Medulla oblongata (tissue), 1 donor: ENCODE data around the gene FLT3.
"Not testable (repeated sequence)": the region's sequence is repeated elsewhere in the genome, so short reads cannot be mapped to it uniquely, and the experiment has no call there.

Source experiments
- DNase-seq: peaks from one replicate; pipeline ENCODE4 v3.0.0-alpha.2; 2015; ENCODE audit errors: extremely low spot score

The FLT3 gene

GRCh38 chr13:28044608-28045007, 55.8 kb downstream of the FLT3 start:
- DNase-seq = no peak

- no peak for DNase-seq
Observed at GRCh38 chr13:28043224-28043623, 57.2 kb downstream of the FLT3 start.

- no peak for DNase-seq
Observed at GRCh38 chr13:28041501-28041900, 58.9 kb downstream of the FLT3 start.

GRCh38 chr13:28041031-28041461, 59.3 kb downstream of the FLT3 start:
- peak; percentile 30 for DNase-seq

- no peak for DNase-seq
Observed at GRCh38 chr13:28037399-28037798, 63.0 kb downstream of the FLT3 start.

GRCh38 chr13:28035146-28035782, 65.1 kb downstream of the FLT3 start:
- no peak for DNase-seq

GRCh38 chr13:28033894-28034655, 66.3 kb downstream of the FLT3 start:
- DNase-seq = no peak

- not testable (repeated sequence) for DNase-seq
Observed at GRCh38 chr13:28032438-28032837, 67.9 kb downstream of the FLT3 start.

- no peak for DNase-seq
Observed at GRCh38 chr13:28031896-28032288, 68.5 kb downstream of the FLT3 start.

- peak; percentile 79 for DNase-seq
Observed at GRCh38 chr13:28031220-28031895, 69.0 kb downstream of the FLT3 start.

GRCh38 chr13:28027607-28028364, 72.6 kb downstream of the FLT3 start:
- no peak for DNase-seq

- DNase-seq = no peak
Observed at GRCh38 chr13:28027071-28027470, 73.3 kb downstream of the FLT3 start.

- DNase-seq = no peak
Observed at GRCh38 chr13:28026508-28026907, 73.9 kb downstream of the FLT3 start.

GRCh38 chr13:28022848-28023518, 77.4 kb downstream of the FLT3 start:
- DNase-seq = no peak

GRCh38 chr13:28014301-28014700, 86.1 kb downstream of the FLT3 start:
- DNase-seq = no peak

- DNase-seq = no peak
Observed at GRCh38 chr13:28013482-28013881, 86.9 kb downstream of the FLT3 start.

- no peak for DNase-seq
Observed at GRCh38 chr13:28012896-28013295, 87.5 kb downstream of the FLT3 start.

GRCh38 chr13:28012383-28012782, 88.0 kb downstream of the FLT3 start:
- no peak for DNase-seq

- no peak for DNase-seq
Observed at GRCh38 chr13:28010046-28010445, 90.3 kb downstream of the FLT3 start.

- DNase-seq = not testable (repeated sequence)
Observed at GRCh38 chr13:28005016-28005415, 95.4 kb downstream of the FLT3 start.

GRCh38 chr13:28002886-28003698, 97.3 kb downstream of the FLT3 start:
- no peak for DNase-seq
